NCI-H2227 treated with DMSO at 0.1 percent for 48 hours (cell line): ENCODE results near the gene GATA3.

Experiments
- DNase-seq: peaks from one replicate; lab custom pipeline; 2025; lab: John Stamatoyannopoulos, UW

GATA3 gene

DNA sequence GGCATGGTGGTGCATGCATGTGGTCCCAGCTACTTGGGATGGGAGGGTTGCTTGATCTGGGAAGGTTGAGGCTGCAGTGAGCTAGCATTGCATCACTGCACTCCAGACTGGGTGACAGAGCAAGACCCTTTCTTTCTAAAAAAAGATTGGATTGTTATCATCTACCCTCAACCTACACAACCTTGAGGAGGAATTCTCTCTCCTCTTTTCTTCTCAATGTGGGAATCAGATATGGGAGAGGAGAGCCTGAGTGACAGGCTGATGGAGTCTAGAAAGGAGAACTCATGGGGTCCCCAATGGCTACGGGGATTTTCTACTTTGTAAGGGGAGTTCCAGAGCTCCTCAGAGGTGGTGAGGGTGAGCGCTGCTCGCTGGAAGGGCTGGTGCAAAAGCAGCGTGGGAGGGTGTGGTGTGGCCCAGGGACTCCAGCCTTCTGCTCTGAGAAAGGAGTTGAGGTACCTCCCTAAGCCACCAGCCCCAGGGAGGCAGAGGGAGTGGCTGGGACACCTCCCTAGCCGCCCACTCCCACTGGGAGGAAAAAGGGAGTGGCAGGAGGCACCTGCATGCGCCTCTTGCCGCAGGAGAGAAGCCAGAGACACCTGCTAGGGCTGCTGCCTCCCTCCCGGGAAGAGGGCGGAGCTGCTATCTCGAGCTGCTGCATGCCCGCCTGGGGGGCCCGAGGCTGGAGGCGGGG lies 48.4 kb downstream of the GATA3 start:
- DNase-seq = no peak

DNA sequence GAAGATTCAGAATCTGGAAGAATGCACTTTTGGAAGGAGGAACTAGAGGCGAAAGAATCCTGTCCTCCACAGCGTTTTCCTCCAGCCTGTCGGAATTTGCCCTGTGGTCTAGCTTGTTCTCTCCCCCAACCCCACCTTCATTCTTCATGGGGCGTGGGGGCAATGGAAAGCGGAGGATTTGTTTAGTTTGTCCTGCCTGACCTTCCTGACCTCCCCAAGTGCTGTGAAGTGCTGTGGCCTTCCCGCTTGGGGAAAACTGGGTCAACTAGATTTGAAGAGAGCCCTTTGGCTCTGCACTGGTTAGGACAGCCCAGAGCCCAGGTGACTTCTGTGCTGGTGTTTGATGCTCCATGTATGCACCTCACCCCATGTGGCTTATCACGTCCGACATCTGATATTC lies 49.1 kb downstream of the GATA3 start:
- no peak for DNase-seq

DNA sequence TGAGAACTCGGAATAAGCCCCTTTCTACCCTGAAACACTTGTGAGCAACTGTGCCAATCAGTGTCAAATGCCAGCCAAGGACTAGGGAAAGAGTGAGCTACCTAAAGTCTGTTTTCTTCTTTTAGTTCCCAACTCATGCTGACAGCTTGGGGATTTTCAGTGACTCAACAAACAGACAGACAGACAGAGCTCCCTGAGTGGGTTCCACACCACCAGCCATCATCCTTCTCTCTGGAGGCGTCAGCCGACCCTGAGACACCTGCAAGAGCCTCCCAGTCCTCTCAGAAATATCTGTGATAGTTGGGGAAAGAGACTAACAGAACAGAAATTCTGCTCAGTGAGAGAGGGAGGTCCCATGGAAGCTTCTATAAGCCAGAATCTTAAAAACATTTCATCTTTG lies 49.5 kb downstream of the GATA3 start:
- no peak for DNase-seq

DNA sequence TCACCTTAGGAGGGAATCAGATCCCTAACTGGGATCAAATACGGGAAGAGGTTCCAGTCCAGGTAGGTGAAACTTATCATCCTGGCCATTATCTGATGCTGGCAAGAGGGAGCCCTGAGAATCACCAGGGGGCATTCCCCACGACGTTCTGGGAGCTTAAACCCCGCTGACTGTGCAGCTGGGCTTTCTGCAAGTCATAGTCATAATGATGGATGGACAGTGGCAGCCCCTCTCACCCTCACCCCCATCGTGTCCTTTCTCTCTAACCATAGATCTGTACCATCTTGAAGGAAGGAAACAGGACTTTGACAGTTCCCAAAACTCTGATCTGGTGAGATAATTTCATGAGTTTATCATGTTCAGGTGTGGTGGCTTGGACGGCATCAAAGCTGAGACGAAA lies 50.2 kb downstream of the GATA3 start:
- no peak for DNase-seq

DNA sequence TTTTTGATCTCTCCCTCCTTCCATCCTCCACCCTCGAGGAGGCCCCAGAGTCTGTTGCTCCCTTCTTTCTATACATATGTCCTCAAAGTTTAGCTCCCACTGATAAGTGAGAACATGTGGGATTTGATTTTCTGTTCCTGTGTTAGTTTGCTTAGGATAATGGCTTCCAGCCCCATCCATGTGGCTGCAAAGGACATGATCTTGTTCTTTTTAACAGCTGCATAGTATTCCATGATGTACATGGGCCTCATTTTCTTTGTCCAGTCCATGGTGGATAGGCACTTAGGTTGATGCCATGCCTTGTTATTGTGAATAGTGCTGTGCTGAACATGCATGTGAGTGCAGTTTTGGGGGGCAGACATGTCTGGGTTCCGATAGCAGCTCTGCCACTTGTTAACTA lies 51.4 kb downstream of the GATA3 start:
- DNase-seq = no peak

DNA sequence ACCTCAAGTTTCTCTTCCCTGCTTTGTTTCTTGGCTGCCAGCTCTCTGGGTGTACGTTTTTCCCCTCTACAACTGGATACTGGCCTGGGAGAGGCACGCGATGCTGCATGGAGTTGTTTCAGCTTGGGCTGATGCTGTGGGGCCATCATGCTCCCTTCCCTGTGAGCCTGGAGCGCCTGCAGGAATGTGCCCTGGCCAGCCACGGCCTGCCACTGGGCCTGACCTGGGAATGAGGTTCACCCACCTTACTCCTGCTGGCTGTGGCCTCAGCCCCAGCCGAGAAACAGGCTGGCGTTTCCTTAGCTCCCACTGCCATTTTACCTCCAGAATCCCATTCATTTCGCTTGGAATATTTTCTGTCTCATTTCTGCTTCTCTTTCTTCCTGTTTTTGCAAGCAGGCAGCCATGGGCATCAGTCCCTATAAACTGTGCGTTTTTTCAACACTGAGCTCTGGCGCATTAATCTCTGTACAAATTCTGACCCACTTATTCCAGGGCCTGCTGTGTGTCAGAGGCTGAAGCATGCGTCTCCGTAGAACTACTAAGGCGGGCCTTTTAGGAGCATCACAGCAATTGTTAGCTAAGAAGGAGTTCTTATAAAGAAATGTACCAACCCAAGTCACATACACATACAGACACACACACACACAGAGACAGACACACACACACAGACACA lies 57.9 kb downstream of the GATA3 start:
- no peak for DNase-seq

DNA sequence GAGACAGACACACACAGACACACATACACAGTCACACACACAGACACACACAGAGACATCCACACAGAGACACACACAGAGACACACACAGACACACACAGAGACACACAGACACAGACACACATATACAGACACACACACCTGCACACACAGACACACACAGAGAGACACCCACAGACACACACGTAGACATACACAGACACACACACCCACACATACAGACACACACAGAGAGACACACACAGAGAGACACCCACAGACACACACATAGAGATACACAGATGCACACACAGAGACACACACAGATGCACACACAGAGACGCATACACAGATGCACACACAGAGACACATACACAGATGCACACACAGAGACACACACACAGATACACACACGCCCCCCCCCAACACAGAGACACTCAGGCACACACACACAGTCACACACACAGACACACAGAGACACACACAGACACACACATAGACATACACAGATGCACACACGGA lies 58.5 kb downstream of the GATA3 start:
- no peak for DNase-seq

DNA sequence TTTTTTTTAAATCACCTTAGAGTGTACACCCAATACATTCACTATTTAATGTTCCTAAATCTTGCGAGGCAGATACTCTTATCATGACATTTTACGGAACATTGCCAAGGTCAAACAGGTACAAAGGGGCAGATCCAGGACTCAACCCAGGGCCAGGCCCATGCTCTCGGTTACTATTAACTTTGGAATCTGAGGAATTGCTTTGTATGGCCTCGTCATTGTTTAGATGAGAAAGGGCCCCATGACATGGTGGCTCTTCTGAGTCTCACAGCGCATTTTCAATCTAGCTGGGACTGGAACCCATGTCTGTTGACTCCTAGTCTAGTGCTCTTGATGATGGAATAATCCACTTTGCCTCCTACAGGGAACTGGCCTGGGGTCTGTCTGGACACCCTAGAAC lies 59.1 kb downstream of the GATA3 start:
- DNase-seq = no peak

DNA sequence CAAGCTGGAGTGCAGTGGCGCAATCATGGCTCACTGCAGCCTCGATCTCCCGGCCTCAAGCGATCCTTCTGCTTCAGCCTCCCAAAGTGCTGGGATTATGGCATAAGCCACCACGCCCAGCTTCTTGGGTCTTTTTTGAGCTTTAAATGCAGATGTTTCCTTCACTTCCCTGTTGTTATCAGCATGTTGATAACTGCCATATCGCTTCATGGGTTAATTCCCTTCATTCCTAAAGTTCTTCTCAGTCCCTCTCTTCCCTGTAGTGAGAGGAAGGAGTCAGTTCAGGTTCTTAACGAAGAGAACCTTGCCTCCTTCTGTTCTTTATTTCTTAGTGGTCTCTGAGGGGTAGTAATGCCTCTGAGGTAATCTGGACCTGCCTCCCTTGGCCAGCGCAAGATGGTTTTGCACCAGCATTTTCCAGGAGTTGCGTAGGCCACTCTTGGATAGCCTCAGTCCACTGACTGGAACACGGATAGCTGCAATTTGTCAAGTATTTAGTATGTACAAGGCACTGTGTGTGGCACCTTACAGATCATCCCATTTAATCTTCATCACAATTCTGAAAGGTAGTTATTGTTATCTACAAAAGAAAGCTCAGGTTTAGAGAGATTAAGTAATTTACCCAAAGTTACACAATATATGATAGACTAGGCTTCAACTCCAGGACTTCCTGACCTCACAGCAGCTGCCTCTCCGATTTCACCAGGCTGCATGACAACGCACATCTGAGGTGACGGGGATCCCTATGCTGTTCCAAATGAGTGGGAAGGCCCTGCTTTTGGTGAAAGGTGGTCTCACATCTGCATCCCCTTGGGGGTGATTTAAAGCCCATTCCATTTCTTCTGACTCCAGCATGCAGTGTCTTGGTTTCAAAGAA lies 60.5 kb downstream of the GATA3 start:
- DNase-seq = no peak

DNA sequence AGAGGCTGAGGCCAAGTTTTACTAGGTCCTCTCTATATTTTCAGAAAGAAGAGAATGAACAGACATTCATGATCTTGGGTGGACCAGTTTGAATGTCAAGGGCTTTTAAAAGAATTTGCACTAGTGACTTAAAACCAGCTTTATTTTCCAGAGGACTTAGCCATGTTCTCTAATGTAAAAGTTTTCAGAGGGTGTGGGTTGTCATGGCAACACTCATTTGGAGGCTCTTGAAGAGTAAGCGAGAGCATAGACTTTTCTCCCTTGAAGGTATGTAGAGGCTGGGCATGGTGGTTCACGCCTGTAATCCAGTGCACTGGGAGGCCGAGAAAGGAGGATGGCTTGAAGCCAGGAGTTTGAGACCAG lies 61.1 kb downstream of the GATA3 start:
- no peak for DNase-seq

DNA sequence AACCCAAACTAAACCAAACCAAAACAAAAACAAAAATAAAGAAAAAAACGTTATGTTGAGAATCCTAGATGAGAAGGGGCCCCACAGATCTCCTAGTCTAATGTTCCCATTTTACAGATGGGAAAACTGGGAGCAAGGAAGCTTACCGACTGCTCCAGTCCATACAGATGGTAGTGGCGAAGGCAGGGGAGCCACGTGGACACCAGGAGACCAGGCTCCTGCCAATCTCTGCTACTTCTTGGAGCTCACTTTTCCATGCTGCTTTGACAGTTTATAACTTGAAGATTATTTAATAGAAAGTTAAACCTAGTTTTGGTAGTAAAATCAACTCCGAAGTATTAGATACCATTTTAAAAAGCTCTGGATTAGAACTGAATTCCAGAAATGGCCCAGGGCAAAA lies 62.0 kb downstream of the GATA3 start:
- no peak for DNase-seq

DNA sequence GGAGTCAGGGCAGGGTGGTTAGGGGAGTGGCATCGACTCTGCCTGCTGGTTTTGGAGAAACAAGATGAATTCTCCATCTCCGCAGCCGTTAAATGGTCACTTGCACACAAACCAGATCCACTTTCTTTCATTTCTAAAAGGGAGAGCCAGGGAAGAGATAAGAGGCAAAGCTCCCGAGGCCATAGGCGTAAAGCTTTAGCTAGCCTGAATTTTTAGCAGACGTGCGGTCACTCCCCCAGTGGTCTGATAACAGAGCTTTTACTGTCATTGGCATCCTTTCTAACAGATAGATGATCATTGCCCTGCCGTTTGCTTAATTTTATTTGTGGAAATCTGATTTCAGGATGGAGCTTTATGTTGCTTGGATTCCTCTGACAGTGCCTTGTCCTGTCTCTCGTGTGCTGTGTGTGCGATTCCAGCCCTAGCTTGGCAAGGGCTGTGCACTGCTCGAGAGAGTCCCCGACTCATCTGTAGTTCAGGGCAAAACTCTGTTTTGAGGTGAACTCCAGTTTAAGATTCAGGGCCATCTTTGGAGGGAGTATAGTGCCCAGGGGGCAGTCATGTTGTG lies 62.5 kb downstream of the GATA3 start:
- no peak for DNase-seq

DNA sequence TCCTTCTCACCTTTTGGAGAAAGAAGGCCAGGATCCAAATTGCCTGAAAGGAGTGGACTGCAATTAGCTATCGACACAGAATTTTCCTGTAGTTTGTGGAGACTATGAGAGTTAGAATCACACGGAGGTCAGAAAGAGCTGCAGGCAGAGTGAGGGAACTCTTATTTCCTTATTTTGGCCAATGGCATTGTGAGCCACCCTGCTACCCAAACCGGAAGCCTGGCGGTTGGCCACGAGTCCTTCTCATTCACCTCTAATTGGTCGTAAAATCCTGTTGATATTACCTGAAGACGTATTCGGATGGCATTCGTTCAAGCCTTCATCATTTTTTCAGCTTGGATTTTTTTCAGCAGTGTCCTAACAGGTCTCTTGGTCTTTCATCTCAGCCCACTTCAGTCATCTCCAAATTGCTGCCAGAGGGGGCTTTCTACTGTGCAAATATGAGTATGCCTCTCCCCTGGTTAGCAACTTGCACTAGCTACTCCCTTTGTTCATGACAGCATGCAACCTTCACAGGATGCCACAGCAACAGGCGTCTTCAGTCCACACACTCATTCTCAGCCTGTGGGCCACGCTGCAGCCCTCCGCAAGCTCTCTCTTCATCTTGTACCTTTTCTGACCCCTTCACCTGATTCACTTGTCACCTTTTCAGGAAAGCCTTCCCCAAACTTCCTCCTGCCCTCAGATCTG lies 66.9 kb downstream of the GATA3 start:
- DNase-seq = no peak

DNA sequence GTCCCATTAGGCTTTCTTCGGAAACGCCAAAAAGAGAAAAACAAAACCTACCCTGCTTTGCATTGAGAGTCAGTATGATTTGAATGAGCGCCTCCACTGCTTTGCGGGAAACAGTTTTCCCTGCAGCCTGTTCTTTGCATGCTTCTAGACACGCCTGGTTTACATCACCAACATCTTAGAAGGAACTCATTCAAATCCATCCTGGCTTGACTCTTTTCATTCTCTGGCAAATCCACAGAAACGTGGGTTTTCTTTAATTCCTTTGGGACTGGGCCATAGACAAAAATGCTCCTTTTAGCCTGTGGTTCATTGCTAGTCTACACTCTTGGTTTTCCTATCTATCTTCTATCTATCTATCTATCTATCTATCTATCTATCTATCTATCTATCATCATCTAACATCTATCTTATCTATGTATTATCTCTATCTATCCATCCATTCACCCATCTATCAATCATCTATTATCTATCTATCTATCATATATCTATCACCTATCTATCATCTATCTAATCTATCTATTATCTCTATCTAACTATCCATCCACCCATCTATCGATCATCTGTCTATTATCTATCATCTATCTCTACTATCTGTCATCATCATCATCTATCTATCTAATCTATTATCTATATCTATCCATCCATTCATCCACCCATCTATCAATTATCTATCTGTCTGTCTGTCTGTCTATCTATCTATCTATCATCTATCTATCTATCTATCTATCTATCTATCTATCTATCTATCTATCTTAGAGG lies 68.3 kb downstream of the GATA3 start:
- DNase-seq = no peak

DNA sequence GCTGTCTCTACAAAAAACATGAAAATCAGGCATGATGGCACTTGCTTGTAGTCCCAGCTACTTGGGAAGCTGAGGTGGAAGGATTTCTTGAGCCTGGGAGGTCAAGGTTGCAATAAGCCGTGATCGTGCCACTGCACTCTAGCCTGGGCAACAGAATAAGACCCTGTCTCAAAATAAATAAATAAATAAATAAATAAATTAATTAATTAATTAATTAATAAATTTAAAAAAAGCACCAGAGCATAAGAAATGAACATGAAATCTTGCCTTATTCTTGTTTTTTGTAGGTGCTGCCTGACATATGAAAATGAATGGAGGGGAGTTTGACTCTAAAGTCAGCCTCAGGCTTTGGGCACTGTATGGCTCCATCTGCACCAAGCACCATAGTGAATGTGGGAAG lies 69.9 kb downstream of the GATA3 start:
- DNase-seq = no peak
